Measurements from ENCODE around the gene CR1.

DNA sequence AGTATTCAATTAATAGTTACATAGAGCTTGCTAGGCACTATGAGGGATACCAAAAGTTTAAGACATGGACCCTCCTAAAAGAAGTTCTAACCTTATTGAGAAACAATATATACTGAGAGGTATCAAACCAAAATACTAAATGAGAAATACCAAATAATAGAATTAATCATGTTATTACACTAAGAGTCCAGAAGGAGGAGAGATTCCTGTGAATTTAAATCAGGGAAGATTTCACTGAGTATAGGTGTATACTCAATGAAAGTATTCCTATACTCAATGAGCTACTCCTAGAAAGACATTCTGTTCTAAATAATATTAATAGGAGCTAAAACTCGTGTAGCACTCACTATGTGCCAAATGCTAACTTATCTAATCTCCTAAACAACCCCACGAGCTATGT is 158.4 kb downstream of the CR1 start:
- TF ChIP-seq ETV6 (CRISPR knock-in tag; IDR thresholded peaks at IDR 0.05) (no peak), TEAD4 (CRISPR knock-in tag; IDR thresholded peaks at IDR 0.05) (no peak), NR3C1 (CRISPR knock-in tag; conservative IDR thresholded peaks at IDR 0.05; ENCODE audit: low read depth) (no peak), NR2C2 (CRISPR knock-in tag; IDR thresholded peaks at IDR 0.05) (no peak), SOX15 (CRISPR knock-in tag; IDR thresholded peaks at IDR 0.05) (no peak)
- TF ChIP-seq, protein P1, sequence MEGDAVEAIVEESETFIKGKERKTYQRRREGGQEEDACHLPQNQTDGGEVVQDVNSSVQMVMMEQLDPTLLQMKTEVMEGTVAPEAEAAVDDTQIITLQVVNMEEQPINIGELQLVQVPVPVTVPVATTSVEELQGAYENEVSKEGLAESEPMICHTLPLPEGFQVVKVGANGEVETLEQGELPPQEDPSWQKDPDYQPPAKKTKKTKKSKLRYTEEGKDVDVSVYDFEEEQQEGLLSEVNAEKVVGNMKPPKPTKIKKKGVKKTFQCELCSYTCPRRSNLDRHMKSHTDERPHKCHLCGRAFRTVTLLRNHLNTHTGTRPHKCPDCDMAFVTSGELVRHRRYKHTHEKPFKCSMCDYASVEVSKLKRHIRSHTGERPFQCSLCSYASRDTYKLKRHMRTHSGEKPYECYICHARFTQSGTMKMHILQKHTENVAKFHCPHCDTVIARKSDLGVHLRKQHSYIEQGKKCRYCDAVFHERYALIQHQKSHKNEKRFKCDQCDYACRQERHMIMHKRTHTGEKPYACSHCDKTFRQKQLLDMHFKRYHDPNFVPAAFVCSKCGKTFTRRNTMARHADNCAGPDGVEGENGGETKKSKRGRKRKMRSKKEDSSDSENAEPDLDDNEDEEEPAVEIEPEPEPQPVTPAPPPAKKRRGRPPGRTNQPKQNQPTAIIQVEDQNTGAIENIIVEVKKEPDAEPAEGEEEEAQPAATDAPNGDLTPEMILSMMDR (IDR thresholded peaks at IDR 0.05) = no peak
- TF ChIP-seq, protein P2, sequence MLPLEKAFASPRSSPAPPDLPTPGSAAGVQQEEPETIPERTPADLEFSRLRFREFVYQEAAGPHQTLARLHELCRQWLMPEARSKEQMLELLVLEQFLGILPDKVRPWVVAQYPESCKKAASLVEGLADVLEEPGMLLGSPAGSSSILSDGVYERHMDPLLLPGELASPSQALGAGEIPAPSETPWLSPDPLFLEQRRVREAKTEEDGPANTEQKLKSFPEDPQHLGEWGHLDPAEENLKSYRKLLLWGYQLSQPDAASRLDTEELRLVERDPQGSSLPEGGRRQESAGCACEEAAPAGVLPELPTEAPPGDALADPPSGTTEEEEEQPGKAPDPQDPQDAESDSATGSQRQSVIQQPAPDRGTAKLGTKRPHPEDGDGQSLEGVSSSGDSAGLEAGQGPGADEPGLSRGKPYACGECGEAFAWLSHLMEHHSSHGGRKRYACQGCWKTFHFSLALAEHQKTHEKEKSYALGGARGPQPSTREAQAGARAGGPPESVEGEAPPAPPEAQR (CRISPR knock-in tag; IDR thresholded peaks at IDR 0.05) = no peak
- TF ChIP-seq, protein P3, sequence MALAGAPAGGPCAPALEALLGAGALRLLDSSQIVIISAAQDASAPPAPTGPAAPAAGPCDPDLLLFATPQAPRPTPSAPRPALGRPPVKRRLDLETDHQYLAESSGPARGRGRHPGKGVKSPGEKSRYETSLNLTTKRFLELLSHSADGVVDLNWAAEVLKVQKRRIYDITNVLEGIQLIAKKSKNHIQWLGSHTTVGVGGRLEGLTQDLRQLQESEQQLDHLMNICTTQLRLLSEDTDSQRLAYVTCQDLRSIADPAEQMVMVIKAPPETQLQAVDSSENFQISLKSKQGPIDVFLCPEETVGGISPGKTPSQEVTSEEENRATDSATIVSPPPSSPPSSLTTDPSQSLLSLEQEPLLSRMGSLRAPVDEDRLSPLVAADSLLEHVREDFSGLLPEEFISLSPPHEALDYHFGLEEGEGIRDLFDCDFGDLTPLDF (CRISPR knock-in tag; IDR thresholded peaks at IDR 0.05) = no peak
- TF ChIP-seq, protein P4, sequence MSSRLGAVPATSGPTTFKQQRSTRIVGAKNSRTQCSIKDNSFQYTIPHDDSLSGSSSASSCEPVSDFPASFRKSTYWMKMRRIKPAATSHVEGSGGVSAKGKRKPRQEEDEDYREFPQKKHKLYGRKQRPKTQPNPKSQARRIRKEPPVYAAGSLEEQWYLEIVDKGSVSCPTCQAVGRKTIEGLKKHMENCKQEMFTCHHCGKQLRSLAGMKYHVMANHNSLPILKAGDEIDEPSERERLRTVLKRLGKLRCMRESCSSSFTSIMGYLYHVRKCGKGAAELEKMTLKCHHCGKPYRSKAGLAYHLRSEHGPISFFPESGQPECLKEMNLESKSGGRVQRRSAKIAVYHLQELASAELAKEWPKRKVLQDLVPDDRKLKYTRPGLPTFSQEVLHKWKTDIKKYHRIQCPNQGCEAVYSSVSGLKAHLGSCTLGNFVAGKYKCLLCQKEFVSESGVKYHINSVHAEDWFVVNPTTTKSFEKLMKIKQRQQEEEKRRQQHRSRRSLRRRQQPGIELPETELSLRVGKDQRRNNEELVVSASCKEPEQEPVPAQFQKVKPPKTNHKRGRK (CRISPR knock-in tag; IDR thresholded peaks at IDR 0.05; ENCODE audit: borderline replicate concordance) = no peak

Measured in WTC11 (cell line).